Progenitor cell of endocrine pancreas (in vitro differentiated cells): ENCODE measurements around the gene ZNF117. TPM values are rescaled to one million over a fixed set of nuclear protein-coding genes. Genes with fewer than 3 reads are reported as not detected.
"Not testable (repeated sequence)": the region's sequence is repeated elsewhere in the genome, so short reads cannot be mapped to it uniquely, and the experiment has no call there.

Source experiments
- DNase-seq: peaks from one replicate; pipeline ENCODE4 v3.0.0; 2021; ENCODE audit warnings: low spot score; ENCODE audit not compliant: unreplicated experiment
- H3K27ac Mint-ChIP-seq: 2 replicates; pipeline ENCODE4 v1.8.0; 2021; ENCODE audit warnings: mild to moderate bottlenecking, moderate library complexity, mixed read lengths
- H3K27me3 Mint-ChIP-seq: 2 replicates; pipeline ENCODE4 v1.8.0; 2021; ENCODE audit warnings: mixed read lengths
- H3K36me3 Mint-ChIP-seq: 2 replicates; pipeline ENCODE4 v1.8.0; 2022; ENCODE audit warnings: mixed read lengths; ENCODE audit not compliant: insufficient read depth
- H3K4me1 Mint-ChIP-seq: 2 replicates; pipeline ENCODE4 v1.8.0; 2021; ENCODE audit warnings: low read depth, mixed read lengths
- H3K4me3 Mint-ChIP-seq: 2 replicates; pipeline ENCODE4 v1.8.0; 2021; ENCODE audit warnings: low read depth, mild to moderate bottlenecking, moderate library complexity, mixed read lengths
- H3K9me3 Mint-ChIP-seq: 2 replicates; pipeline ENCODE4 v1.8.0; 2021; ENCODE audit warnings: low read depth, mixed read lengths
- long read RNA-seq: library from polyadenylated mRNA; unstranded; transcript quantifications from one replicate; pipeline ENCODE4 v2.0.0, GENCODE V29; 2020
- total RNA-seq: library from RNA; stranded (reverse); gene quantifications from 2 replicates; pipeline ENCODE4 v1.2.1, GENCODE V29; 2021
- TF ChIP-seq, protein P1 (sequence below): fragments of 200-600 bp; sonication (generic); IDR thresholded peaks from one replicate; pipeline ENCODE4 v1.5.0; 2021; ENCODE audit warnings: antibody characterized with exemption, mild to moderate bottlenecking; ENCODE audit not compliant: unreplicated experiment

The ZNF117 gene
- 53.7 and 63.3 TPM in 2 replicates for total RNA-seq
- long read RNA-seq, full-length matches to known transcripts = 12 of 56 reads
- long read RNA-seq, partial matches to known transcripts = 0 of 56 reads
- long read RNA-seq, other reads (novel, unspliced or antisense) = 44 of 56 reads

DNA sequence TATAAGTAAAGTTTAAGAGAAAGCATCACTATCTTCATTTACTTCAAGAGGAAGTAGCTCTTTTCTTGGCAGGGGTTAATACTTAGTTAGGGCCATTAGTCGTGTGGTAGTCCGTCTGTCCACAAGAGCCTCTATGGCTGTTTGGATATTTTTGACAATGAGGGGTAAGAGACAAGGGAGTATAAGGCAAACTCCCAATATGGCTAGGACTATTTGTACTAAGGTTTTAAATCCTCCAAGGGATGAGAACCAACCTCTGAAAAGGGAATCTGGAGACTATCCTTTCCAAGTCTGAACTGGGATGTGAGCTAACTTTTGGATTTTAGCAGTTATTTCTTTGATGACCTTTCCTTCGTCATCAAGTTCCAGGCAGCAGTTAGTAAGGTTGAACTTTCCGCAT, at the start of gene ZNF117:
ZNF117 (minus strand) TSS at position 101 of the 400 bp plus-strand sequence.
- Mint-ChIP-seq H3K27ac (no peak within 1 kb of the TSS), H3K9me3 (peaks cover 77% of the 10 kb centered on the region), H3K4me1 (no peaks in the 10 kb centered on the region), H3K4me3 (no peak within 1 kb of the TSS), H3K36me3 (peaks cover 92% of the 10 kb centered on the region), H3K27me3 (no peaks in the 10 kb centered on the region)
- TF ChIP-seq, protein P1, sequence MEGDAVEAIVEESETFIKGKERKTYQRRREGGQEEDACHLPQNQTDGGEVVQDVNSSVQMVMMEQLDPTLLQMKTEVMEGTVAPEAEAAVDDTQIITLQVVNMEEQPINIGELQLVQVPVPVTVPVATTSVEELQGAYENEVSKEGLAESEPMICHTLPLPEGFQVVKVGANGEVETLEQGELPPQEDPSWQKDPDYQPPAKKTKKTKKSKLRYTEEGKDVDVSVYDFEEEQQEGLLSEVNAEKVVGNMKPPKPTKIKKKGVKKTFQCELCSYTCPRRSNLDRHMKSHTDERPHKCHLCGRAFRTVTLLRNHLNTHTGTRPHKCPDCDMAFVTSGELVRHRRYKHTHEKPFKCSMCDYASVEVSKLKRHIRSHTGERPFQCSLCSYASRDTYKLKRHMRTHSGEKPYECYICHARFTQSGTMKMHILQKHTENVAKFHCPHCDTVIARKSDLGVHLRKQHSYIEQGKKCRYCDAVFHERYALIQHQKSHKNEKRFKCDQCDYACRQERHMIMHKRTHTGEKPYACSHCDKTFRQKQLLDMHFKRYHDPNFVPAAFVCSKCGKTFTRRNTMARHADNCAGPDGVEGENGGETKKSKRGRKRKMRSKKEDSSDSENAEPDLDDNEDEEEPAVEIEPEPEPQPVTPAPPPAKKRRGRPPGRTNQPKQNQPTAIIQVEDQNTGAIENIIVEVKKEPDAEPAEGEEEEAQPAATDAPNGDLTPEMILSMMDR = no peak
- DNase-seq = no peak

DNA sequence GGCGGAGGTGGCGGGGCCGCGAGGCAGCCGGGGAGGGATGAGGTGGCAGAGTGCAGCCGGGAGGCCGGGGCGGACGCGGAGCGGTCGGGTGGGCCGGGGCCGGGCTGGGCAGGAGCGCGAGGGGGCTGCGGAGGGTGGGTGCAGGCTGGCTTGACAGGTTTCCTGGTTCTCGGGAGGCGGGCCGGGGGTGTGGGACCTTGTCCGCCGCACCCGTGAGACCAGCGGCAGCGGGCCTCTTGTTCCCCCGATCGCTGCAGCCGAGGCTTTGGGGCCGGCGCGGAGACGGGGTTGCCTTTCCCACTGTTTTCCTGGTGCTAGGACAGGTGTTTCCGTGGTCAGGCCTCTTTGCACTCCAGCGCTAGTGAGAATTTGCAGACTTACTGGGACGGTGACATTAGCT, 47.9 kb upstream of the ZNF117 start:
- not testable (repeated sequence) for H3K36me3 Mint-ChIP-seq, H3K27me3 Mint-ChIP-seq, H3K9me3 Mint-ChIP-seq
- peak; percentile 39 for DNase-seq
- Mint-ChIP-seq H3K4me1 (peaks cover 12% of the 10 kb centered on the region), H3K4me3 (peak overlapping the region; percentile 84), H3K27ac (peak overlapping the region; percentile 95)

DNA sequence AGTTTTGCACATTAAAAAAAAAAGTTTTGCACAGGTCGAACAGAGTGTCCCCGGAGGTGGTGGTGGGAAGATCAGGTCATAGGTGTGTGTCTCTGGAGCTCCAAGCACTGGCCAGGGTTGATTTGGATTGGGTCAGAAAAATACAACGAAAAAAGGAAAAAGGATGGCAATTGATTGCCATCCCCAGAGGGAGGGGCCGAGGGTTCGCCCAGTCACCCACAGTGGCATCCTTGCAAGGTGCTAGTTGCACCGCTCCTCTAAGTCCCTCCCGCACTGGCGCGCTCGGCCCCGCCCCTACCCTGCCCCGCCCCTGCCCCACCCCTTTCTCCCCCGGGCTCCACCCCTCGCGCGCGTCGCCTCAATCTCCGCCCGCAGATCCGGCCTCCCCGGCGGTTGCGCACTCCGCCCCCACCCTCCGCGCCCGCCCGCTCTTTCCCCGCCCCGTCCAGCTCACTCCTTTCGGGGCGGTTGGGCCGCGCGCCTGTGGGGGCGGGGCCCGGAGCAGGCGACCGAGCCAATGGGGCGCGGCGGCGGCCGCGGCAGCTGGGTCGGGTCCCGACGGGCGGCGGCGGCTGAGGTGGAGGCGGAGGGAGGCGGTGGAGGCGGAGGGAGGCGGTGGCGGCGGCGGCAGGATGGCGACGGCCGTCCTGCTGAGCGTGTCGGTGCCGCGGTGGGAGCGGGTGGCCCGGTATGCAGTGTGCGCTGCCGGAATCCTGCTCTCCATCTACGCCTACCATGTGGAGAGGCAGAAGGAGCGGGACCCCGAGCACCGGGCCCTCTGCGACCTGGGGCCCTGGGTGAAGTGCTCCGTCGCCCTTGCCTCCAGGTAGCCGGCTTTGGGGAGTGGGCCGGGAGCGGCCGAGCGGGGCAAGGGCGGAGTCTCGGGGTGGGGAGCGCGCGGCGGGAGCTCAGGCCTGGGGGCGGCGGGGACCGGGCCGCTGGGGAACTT, 47.2 kb upstream of the ZNF117 start:
- H3K36me3 Mint-ChIP-seq = no peaks in the 10 kb centered on the region
- TF ChIP-seq, protein P1 = peak; percentile 54
- peak overlapping the region; percentile 74 for H3K4me3 Mint-ChIP-seq
- H3K4me1 Mint-ChIP-seq = peaks cover 12% of the 10 kb centered on the region
- no peaks in the 10 kb centered on the region for H3K27me3 Mint-ChIP-seq
- H3K27ac Mint-ChIP-seq = peak overlapping the region; percentile 95
- DNase-seq = peak; percentile 86
- H3K9me3 Mint-ChIP-seq = no peaks in the 10 kb centered on the region

DNA sequence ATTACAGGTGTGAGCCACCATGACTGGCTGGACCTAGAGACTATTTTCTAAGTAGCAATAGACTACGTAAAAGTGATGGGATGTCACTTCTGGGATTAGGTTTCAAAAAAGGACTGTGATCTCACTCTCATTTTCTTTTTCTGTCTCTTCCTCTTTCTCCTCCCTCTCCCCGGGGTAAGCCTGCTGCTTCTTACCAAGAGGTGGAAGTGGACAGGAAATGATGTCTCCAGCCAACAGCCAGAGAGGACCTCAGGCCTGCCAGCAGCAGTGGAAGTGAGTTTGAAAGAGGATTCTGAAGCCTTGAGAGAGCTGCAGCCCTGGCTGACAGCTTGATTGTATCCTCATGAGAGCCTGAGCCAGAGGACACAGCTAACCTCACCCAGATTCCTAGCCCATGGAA, 45.7 kb upstream of the ZNF117 start:
- H3K4me3 Mint-ChIP-seq, DNase-seq, H3K36me3 Mint-ChIP-seq, H3K27me3 Mint-ChIP-seq, H3K27ac Mint-ChIP-seq, H3K9me3 Mint-ChIP-seq: not testable (repeated sequence)
- peaks cover 12% of the 10 kb centered on the region for H3K4me1 Mint-ChIP-seq

DNA sequence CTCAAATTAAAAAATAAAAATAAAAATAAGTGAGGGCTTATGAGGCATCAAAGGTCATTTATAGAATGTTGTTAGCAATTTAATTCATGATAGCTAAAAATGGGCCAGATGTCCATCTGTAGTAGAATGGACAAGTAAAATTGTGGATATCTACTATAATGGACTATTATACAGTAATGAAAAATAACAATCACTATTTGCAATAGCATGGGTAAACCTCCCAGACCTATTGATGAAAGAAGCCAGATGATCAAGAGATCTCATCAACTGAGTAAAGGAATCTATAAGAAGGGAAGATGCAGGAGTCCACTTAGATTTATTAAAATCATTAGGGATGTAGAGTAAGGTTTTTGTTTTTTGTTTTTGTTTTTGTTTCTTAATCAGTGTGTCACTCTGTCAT, 44.6 kb upstream of the ZNF117 start:
- DNase-seq, H3K4me3 Mint-ChIP-seq, H3K36me3 Mint-ChIP-seq, H3K27ac Mint-ChIP-seq, H3K27me3 Mint-ChIP-seq, H3K9me3 Mint-ChIP-seq: not testable (repeated sequence)
- H3K4me1 Mint-ChIP-seq = peaks cover 12% of the 10 kb centered on the region

DNA sequence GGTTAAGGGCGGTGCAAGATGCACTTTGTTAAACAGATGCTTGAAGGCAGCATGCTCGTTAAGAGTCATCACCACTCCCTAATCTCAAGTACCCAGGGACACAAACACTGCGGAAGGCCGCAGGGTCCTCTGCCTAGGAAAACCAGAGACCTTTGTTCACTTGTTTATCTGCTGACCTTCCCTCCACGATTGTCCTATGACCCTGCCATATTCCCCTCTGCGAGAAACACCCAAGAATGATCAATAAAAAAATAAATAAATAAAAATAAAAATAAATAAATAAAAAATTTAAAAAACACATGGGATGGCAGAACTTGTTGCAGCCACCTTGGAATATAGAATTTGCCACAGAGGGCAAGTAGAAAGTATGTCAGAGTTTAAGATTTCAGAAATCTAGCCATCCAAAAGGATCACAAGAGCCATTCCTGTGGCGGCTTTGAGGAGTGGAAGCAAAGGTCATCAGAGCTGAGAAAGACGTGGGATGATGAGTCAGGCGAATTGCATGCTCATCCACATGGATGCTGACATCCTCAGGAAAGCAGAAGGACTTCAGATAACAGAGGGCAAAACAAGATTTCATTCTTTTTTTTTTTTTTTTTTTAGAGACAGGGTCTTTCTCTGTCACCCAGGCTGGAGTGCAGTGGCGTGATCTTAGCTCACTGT, 43.4 kb upstream of the ZNF117 start:
- not testable (repeated sequence) for H3K27me3 Mint-ChIP-seq, H3K36me3 Mint-ChIP-seq, H3K9me3 Mint-ChIP-seq, H3K4me1 Mint-ChIP-seq, H3K4me3 Mint-ChIP-seq, H3K27ac Mint-ChIP-seq, DNase-seq

DNA sequence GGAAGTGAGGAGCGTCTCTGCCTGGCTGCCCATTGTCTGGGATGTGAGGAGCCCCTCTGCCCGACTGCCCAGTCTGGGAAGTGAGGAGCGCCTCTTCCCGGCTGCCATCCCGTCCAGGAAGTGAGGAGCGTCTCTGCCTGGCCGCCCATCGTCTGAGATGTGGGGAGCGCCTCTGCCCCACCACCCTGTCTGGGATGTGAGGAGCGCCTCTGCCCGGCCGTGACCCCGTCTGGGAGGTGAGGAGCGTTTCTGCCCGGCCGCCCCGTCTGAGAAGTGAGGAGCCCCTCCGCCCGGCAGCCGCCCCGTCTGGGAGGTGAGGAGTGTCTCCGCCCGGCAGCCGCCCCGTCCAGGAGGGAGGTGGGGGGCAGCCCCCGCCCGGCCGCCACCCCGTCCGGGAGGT, 42.6 kb upstream of the ZNF117 start:
- not testable (repeated sequence) for H3K4me3 Mint-ChIP-seq, H3K27me3 Mint-ChIP-seq, H3K27ac Mint-ChIP-seq, H3K36me3 Mint-ChIP-seq, H3K9me3 Mint-ChIP-seq, DNase-seq, H3K4me1 Mint-ChIP-seq

DNA sequence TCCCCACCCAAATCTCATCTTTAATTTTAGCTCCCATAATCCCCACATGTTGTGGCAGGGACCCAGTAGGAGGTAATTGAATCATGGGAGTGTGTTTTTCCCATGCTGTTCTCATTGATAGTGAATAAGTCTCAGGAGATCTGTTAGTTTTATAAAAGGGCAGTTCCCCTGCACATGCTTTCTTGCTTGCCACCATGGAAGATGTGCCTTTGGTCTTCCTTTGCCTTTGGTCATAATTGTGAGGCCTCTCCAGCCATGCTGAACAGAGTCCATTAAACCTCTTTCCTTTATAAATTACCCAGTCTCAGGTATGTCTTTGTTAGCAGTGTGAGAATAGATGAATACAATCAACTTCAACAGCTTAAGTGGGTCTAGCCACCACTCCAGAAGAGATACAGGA, 34.2 kb upstream of the ZNF117 start:
- H3K27me3 Mint-ChIP-seq, H3K4me3 Mint-ChIP-seq, H3K4me1 Mint-ChIP-seq, H3K9me3 Mint-ChIP-seq, DNase-seq, H3K27ac Mint-ChIP-seq, H3K36me3 Mint-ChIP-seq: not testable (repeated sequence)

DNA sequence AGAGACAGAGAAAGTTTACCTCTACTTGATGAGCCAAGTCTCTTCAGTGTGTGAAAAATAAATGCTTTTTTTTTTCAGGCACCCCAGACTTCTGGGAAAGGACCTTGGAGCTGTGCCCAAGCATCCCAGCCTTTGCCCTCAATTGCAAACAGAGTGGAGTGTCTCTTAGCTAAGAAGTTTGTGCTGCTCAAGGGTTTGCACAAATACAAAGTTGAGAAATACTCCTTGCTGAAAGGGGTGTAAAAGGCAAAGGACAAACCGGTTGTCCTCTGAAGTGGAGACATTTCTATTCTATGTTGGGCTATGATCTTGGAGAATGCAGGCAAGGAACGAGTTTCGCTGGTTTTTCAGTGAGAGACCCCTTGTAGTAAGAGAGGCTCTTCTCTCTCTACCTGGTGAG, 30.1 kb upstream of the ZNF117 start:
- not testable (repeated sequence) for DNase-seq, H3K36me3 Mint-ChIP-seq, H3K27ac Mint-ChIP-seq, H3K27me3 Mint-ChIP-seq, H3K9me3 Mint-ChIP-seq, H3K4me3 Mint-ChIP-seq, H3K4me1 Mint-ChIP-seq

DNA sequence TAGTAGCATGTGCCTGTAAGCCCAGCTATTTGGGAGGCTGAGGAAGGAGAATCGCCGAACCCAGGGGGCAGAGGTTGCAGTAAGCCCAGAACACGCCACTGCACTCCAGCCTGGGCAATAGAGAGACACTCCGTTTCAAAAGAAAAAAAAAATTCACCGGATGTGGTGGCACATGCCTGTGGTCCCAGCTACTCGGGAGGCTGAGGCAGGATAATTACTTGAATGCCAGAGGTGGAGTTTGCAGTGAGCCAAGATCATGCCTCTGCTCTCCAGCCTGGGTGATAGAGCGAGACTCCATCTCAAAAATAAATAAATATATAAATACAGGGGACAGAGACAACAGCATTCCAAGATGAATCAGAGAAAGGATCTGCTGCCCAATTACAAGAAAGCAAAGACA, 19.0 kb upstream of the ZNF117 start:
- not testable (repeated sequence) for H3K27ac Mint-ChIP-seq, H3K9me3 Mint-ChIP-seq, H3K4me3 Mint-ChIP-seq, DNase-seq, H3K4me1 Mint-ChIP-seq, H3K27me3 Mint-ChIP-seq, H3K36me3 Mint-ChIP-seq

DNA sequence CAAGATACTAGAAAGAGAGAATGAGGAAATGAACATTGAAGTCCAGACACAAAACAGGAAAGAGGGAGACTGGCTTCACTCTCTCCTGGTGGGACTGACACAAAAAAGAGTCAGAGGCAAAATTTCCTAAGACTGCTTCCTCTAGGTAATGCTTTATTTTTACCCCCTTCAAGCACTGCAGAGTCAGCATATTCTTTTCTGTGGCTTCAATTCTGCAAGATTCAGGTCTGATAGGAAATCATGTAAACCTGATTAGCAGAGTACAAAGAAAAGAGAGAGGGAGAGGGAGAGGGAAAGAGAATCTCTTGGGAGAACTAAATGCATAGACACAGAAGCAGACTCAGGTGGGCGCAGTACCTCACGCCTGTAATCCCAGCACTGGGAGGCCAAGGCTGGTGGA, 18.6 kb upstream of the ZNF117 start:
- H3K27ac Mint-ChIP-seq, H3K4me3 Mint-ChIP-seq: not testable (repeated sequence)

More for the DNA sequence above, 18.6 kb upstream of the ZNF117 start:
- DNase-seq, H3K4me1 Mint-ChIP-seq, H3K36me3 Mint-ChIP-seq, H3K27me3 Mint-ChIP-seq, H3K9me3 Mint-ChIP-seq: not testable (repeated sequence)
